NB4 (cell line): ENCODE data around the gene MYO18A.

ENCODE experiments used
- MYC ChIP-seq: IDR thresholded peaks from 2 replicates; pipeline ENCODE4 v1.6.1; 2011; ENCODE audit warnings: low read depth, low read length
- POLR2A ChIP-seq: IDR thresholded peaks from 2 replicates; pipeline ENCODE4 v1.6.1; 2011; ENCODE audit warnings: mild to moderate bottlenecking; ENCODE audit not compliant: insufficient read length; ENCODE audit errors: extremely low read depth
- TF ChIP-seq, protein P1 (sequence below): IDR thresholded peaks from one replicate; pipeline ENCODE4 v1.5.1; 2012; ENCODE audit warnings: low read depth, low read length
- TF ChIP-seq, protein P2 (sequence below): IDR thresholded peaks from 2 replicates; pipeline ENCODE4 v1.6.1; 2011; ENCODE audit warnings: low read depth, low read length

DNA sequence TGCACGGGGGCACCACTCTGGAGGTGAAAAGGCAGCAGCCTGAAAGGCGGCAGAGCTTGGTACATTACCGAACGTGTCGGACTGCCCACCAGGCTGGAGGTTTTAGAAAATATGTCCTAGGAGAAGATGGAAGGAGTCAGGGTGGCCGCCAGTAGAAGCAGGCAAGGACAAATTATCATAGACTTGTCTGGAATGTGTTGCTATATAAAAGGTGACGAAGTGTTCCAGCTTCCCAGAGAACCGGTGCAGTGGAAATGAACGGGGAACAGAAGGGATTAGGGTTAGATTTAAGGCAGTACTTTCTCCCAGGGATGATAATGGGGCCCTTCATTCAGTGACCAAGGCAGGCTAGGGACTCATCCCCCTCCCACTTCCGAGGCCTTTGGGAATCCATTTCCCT is 109.9 kb downstream of the MYO18A start:
- TF ChIP-seq, protein P1, sequence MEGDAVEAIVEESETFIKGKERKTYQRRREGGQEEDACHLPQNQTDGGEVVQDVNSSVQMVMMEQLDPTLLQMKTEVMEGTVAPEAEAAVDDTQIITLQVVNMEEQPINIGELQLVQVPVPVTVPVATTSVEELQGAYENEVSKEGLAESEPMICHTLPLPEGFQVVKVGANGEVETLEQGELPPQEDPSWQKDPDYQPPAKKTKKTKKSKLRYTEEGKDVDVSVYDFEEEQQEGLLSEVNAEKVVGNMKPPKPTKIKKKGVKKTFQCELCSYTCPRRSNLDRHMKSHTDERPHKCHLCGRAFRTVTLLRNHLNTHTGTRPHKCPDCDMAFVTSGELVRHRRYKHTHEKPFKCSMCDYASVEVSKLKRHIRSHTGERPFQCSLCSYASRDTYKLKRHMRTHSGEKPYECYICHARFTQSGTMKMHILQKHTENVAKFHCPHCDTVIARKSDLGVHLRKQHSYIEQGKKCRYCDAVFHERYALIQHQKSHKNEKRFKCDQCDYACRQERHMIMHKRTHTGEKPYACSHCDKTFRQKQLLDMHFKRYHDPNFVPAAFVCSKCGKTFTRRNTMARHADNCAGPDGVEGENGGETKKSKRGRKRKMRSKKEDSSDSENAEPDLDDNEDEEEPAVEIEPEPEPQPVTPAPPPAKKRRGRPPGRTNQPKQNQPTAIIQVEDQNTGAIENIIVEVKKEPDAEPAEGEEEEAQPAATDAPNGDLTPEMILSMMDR, result no peak
- TF ChIP-seq, protein P2, sequence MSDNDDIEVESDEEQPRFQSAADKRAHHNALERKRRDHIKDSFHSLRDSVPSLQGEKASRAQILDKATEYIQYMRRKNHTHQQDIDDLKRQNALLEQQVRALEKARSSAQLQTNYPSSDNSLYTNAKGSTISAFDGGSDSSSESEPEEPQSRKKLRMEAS, result no peak
- no peak for TF ChIP-seq POLR2A
- no peak for TF ChIP-seq MYC
